DOHH2 (cell line): Measurements from ENCODE around the gene PTRHD1.

Source experiments
- CTCF ChIP-seq: fragments of 200-600 bp; sonication (generic); IDR thresholded peaks from one replicate; pipeline ENCODE4 v1.5.1; 2014; ENCODE audit warnings: antibody characterized with exemption, mild to moderate bottlenecking, low read depth, low read length; ENCODE audit not compliant: poor library complexity, severe bottlenecking
- EZH2phosphoT487 ChIP-seq: fragments of 200-600 bp; sonication (generic); IDR thresholded peaks from 2 replicates; pipeline ENCODE4 v1.6.1; 2017; ENCODE audit warnings: borderline replicate concordance, mild to moderate bottlenecking, antibody characterized with exemption, low read length, moderate library complexity, mixed read lengths

GRCh38 chr2:24830786-24831185 lies 37.6 kb upstream of the PTRHD1 start:
- no peak for TF ChIP-seq EZH2phosphoT487
- TF ChIP-seq CTCF: no peak
